UCSD-AML1 (cell line): ENCODE measurements around the gene MYO3B.
A peak's percentile ranks its signal among the peaks of the same experiment; 100 is the strongest.

Experiments
- DNase-seq: peaks from one replicate; lab custom pipeline; 2025; ENCODE audit not compliant: unreplicated experiment; lab: John Stamatoyannopoulos, UW

Gene MYO3B

GRCh38 chr2:170235860-170236679 is 58.1 kb downstream of the MYO3B start:
- peak; percentile 35 for DNase-seq

GRCh38 chr2:170236680-170237047 is 58.7 kb downstream of the MYO3B start:
- DNase-seq, result no peak

GRCh38 chr2:170237572-170238120 is 59.7 kb downstream of the MYO3B start:
- DNase-seq, result no peak

- DNase-seq, result no peak
Observed at GRCh38 chr2:170238776-170239175, 60.8 kb downstream of the MYO3B start.

- DNase-seq, result no peak
Observed at GRCh38 chr2:170240629-170241028, 62.7 kb downstream of the MYO3B start.

GRCh38 chr2:170241756-170242155 is 63.8 kb downstream of the MYO3B start:
- no peak for DNase-seq

- no peak for DNase-seq
Observed at GRCh38 chr2:170243118-170243837, 65.3 kb downstream of the MYO3B start.

GRCh38 chr2:170243898-170244297 is 66.0 kb downstream of the MYO3B start:
- DNase-seq, result no peak

- DNase-seq, result no peak
Observed at GRCh38 chr2:170244555-170244954, 66.6 kb downstream of the MYO3B start.

- DNase-seq, result no peak
Observed at GRCh38 chr2:170245312-170245711, 67.4 kb downstream of the MYO3B start.

- DNase-seq, result no peak
Observed at GRCh38 chr2:170247333-170247732, 69.4 kb downstream of the MYO3B start.

- DNase-seq, result no peak
Observed at GRCh38 chr2:170247882-170248393, 70.0 kb downstream of the MYO3B start.

- no peak for DNase-seq
Observed at GRCh38 chr2:170248574-170249393, 70.8 kb downstream of the MYO3B start.

GRCh38 chr2:170249761-170250160 is 71.8 kb downstream of the MYO3B start:
- DNase-seq, result no peak

- no peak for DNase-seq
Observed at GRCh38 chr2:170250584-170250983, 72.6 kb downstream of the MYO3B start.

- DNase-seq, result no peak
Observed at GRCh38 chr2:170252414-170252813, 74.5 kb downstream of the MYO3B start.

GRCh38 chr2:170253721-170254230 is 75.8 kb downstream of the MYO3B start:
- DNase-seq, result no peak

GRCh38 chr2:170254293-170254732 is 76.4 kb downstream of the MYO3B start:
- DNase-seq, result no peak

GRCh38 chr2:170255137-170255536 is 77.2 kb downstream of the MYO3B start:
- DNase-seq, result no peak

- DNase-seq, result no peak
Observed at GRCh38 chr2:170255971-170256370, 78.0 kb downstream of the MYO3B start.

- no peak for DNase-seq
Observed at GRCh38 chr2:170258382-170258781, 80.4 kb downstream of the MYO3B start.
